Caco-2 (cell line): Measurements from ENCODE around the gene ZC3H18. TPM values are rescaled to one million over a fixed set of nuclear protein-coding genes. Genes with fewer than 3 reads are reported as not detected.

ENCODE experiments used
- BruUV-seq: library from RNA; stranded (reverse); fragments of 400-500 nt; replicated peaks from 2 replicates; lab custom pipeline; 2021; lab: Mats Ljungman, UMichigan
- CTCF ChIA-PET: fragments of 300-600 bp; sonication (Branson Sonifier 250); formaldehyde crosslinking; loops from one replicate; lab custom pipeline; 2022; ENCODE audit warnings: antibody characterized with exemption; lab: Charles Lee
- POLR2A ChIA-PET: fragments of 300-600 bp; sonication (Branson Sonifier 250); formaldehyde crosslinking; loops from one replicate; lab custom pipeline; 2022; ENCODE audit warnings: antibody characterized with exemption; lab: Charles Lee
- DNase-seq, 2 experiments: peaks; one replicate each; pipeline versions ENCODE4 v3.0.0 to v3.0.0-alpha.2; 2020 to 2022
- H3K27me3 ChIP-seq: replicated peaks from 2 replicates; pipeline ENCODE4 v1.6.0; 2011; ENCODE audit warnings: low read length; ENCODE audit not compliant: control insufficient read depth, insufficient read depth
- H3K36me3 ChIP-seq: 2 replicates; pipeline ENCODE4 v1.5.1; 2011; ENCODE audit warnings: low read length; ENCODE audit not compliant: control insufficient read depth, insufficient read depth
- H3K4me1 ChIP-seq: fragments of 250-450 bp; sonication (Bioruptor Pico); 2 replicates; pipeline ENCODE4 v1.5.1; 2020; ENCODE audit warnings: mild to moderate bottlenecking
- H3K4me3 ChIP-seq: 2 replicates; pipeline ENCODE4 v1.5.1; 2011; ENCODE audit warnings: low read depth, mild to moderate bottlenecking, control low read depth, low read length
- H3K9me3 ChIP-seq: fragments of 250-450 bp; sonication (Bioruptor Pico); 2 replicates; pipeline ENCODE4 v1.5.1; 2020; ENCODE audit warnings: mild to moderate bottlenecking, moderate library complexity
- H3K27ac Mint-ChIP-seq: one replicate; pipeline ENCODE4 v1.8.0; 2022; ENCODE audit warnings: mixed read lengths; ENCODE audit not compliant: unreplicated experiment
- H3K27me3 Mint-ChIP-seq: one replicate; pipeline ENCODE4 v1.8.0; 2022; ENCODE audit warnings: mixed read lengths; ENCODE audit not compliant: insufficient read depth, unreplicated experiment
- H3K36me3 Mint-ChIP-seq: one replicate; pipeline ENCODE4 v1.8.0; 2022; ENCODE audit warnings: mild to moderate bottlenecking, mixed read lengths; ENCODE audit not compliant: insufficient read depth, unreplicated experiment
- H3K4me1 Mint-ChIP-seq: one replicate; pipeline ENCODE4 v1.8.0; 2022; ENCODE audit warnings: low read depth, mixed read lengths; ENCODE audit not compliant: unreplicated experiment
- H3K4me3 Mint-ChIP-seq: one replicate; pipeline ENCODE4 v1.8.0; 2022; ENCODE audit warnings: mild to moderate bottlenecking, moderate library complexity, mixed read lengths; ENCODE audit not compliant: unreplicated experiment
- H3K9me3 Mint-ChIP-seq: one replicate; pipeline ENCODE4 v1.8.0; 2022; ENCODE audit warnings: mixed read lengths; ENCODE audit not compliant: unreplicated experiment
- intact Hi-C: fragments of 100-400 bp; cut with micrococcal nuclease; formaldehyde crosslinking; loops from one replicate; pipeline ENCODE4 v1.10.0; 2022; ENCODE audit not compliant: unreplicated experiment
- total RNA-seq: library from RNA; stranded (reverse); gene quantifications from 2 replicates; pipeline ENCODE4 v1.2.3, GENCODE V29; 2022
- TF ChIP-seq, protein P1 (sequence below), 2 experiments: fragments of 200-600 bp in 1 of 2; IDR thresholded peaks; 1 replicate in 1 of 2; 2 replicates in 1 of 2; pipeline versions ENCODE4 v1.5.1 to v1.8.0; 2011 to 2022; ENCODE audit warnings: antibody characterized with exemption in 1 of 2, control low read depth in 1 of 2, inconsistent platforms in 1 of 2, low read depth in 1 of 2, low read length in 1 of 2, mild to moderate bottlenecking in 1 of 2, moderate library complexity in 1 of 2; ENCODE audit not compliant: insufficient read depth in 1 of 2, severe bottlenecking in 1 of 2, unreplicated experiment in 1 of 2

Gene ZC3H18
- total RNA-seq, 1 experiment from 2014 or later: 82.0 TPM

DNA sequence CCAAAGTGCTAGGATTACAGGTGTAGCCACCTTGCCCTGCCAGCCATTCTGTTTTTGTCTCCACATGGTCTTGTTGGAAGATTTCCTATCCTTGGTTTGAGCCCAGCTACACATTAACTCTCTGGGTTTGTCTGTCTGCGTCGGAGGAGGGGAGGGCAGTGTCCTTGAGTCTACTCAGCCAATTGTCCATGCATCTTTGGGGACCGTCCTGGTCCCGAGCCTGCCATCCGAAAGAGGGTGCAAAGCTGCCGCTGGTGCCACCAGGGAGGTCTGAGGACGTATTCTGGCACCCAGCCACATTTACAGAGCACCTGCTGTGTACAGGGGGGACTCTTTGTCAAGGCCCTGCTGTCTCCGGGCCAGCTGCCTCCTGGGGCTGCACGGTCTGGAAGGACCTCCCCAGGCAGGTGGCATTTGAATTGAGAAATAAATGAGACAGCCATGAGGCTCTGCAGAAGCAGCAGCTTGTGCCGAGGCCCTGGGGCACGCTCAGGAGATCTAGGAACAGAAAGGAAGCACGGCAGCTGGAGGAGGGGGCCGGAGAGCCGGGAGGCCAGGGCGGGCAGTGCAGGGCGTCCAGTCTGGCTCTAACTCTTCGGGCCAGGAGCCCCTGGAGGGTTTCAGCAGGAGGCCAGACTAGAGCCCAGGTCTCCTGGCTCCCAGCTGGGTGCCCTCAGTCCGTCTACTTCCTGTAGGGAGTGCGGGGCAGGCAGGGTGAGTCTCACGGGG lies 79.2 kb downstream of the ZC3H18 start:
- Mint-ChIP-seq H3K4me1 (peaks cover 6% of the 10 kb centered on the region), H3K9me3 (no peaks in the 10 kb centered on the region), H3K4me3 (peak overlapping the region; percentile 78), H3K27me3 (no peaks in the 10 kb centered on the region), H3K27ac (peak overlapping the region; percentile 87), H3K36me3 (peaks cover 54% of the 10 kb centered on the region)
- Histone ChIP-seq H3K9me3 (no peaks in the 10 kb centered on the region), H3K36me3 (peaks cover 2% of the 10 kb centered on the region; the same call in 1 of the 2 replicates), H3K4me3 (peak overlapping the region; percentile 96), H3K27me3 (no peaks in the 10 kb centered on the region), H3K4me1 (peaks cover 17% of the 10 kb centered on the region)
- DNase-seq: no peak
- CTCF ChIA-PET: interaction anchor here (1.5 kb wide), 1 partner anchor 16 kb away, joined by 3 read pairs; no protein-coding TSS in a partner anchor
- intact Hi-C loops: no loop called here
- POLR2A ChIA-PET: interaction anchor here (0.6 to 0.9 kb wide), 2 partner anchors 14 to 89 kb away, joined by 4 to 7 read pairs; partner anchors contain the start of gene MVD
- TF ChIP-seq, protein P1, sequence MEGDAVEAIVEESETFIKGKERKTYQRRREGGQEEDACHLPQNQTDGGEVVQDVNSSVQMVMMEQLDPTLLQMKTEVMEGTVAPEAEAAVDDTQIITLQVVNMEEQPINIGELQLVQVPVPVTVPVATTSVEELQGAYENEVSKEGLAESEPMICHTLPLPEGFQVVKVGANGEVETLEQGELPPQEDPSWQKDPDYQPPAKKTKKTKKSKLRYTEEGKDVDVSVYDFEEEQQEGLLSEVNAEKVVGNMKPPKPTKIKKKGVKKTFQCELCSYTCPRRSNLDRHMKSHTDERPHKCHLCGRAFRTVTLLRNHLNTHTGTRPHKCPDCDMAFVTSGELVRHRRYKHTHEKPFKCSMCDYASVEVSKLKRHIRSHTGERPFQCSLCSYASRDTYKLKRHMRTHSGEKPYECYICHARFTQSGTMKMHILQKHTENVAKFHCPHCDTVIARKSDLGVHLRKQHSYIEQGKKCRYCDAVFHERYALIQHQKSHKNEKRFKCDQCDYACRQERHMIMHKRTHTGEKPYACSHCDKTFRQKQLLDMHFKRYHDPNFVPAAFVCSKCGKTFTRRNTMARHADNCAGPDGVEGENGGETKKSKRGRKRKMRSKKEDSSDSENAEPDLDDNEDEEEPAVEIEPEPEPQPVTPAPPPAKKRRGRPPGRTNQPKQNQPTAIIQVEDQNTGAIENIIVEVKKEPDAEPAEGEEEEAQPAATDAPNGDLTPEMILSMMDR (IDR thresholded peaks at IDR 0.05; ENCODE audit: insufficient read depth in 1 of 2, low read depth in 1 of 2, low read length in 1 of 2, severe bottlenecking in 1 of 2, unreplicated experiment in 1 of 2): no peak
- no TSS peak for BruUV-seq

DNA sequence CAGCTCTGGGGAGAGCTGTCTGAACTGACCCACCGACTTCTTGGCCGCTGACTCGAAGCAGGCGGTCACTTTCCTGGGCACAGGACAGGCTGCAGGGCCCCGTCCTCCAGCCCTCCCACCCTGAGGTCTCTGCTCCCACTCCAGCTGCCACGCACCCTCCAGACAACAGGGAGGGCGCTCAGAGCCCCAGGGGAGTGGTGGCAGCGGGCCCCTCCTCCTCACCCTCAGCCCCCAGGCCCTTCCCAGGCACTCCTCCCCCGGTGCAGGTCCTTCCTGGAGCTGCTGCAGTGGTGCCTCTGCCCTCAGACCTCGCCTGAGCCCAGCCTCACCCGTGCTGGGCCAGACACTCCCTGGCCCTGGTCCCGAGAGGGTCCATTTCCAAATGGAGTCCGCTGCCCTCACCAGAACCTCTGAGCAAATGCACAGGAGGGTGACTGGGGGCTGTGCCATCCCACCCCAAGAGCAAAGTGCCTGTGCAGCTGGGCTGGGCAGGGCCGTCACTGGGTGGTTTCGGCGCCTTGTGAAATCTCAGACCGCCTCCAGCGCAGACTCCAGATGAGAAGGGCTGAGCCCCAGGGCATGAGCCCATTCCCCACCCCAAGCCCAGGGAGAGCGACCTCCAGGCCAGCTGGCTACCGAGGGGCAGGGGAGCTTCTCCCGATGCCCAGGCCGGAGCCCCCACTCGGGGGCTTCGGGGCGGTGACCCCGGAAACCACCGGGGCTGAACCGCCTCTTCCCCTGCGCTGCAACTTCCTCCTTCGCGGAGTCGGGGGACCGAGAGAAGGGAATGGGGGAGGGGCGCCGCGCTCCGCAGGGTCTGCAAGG lies 79.9 kb downstream of the ZC3H18 start:
- TF ChIP-seq, protein P1 (IDR thresholded peaks at IDR 0.05; ENCODE audit: insufficient read depth in 1 of 2, low read depth in 1 of 2, low read length in 1 of 2, severe bottlenecking in 1 of 2, unreplicated experiment in 1 of 2): no peak
- intact Hi-C loops: no loop called here
- H3K4me1 Mint-ChIP-seq: peaks cover 6% of the 10 kb centered on the region
- peak overlapping the region; percentile 87 for H3K27ac Mint-ChIP-seq
- no peaks in the 10 kb centered on the region for H3K9me3 ChIP-seq
- H3K4me3 ChIP-seq: peak overlapping the region; percentile 96
- DNase-seq: peak in 1 of 2 experiments; percentile 57
- peaks cover 56% of the 10 kb centered on the region for H3K36me3 Mint-ChIP-seq
- H3K4me1 ChIP-seq: peaks cover 17% of the 10 kb centered on the region
- ChIA-PET CTCF (no interaction called here), POLR2A (interaction anchor here (0.6 to 0.9 kb wide), 2 partner anchors 13 to 89 kb away, joined by 4 to 7 read pairs; partner anchors contain the start of gene MVD)
- H3K4me3 Mint-ChIP-seq: peak overlapping the region; percentile 78
- H3K36me3 ChIP-seq: peaks cover 5% of the 10 kb centered on the region; the same call in 1 of the 2 replicates
- no peaks in the 10 kb centered on the region for H3K27me3 Mint-ChIP-seq
- no peaks in the 10 kb centered on the region for H3K27me3 ChIP-seq
- no peaks in the 10 kb centered on the region for H3K9me3 Mint-ChIP-seq
- TSS peak; percentile 14 for BruUV-seq

DNA sequence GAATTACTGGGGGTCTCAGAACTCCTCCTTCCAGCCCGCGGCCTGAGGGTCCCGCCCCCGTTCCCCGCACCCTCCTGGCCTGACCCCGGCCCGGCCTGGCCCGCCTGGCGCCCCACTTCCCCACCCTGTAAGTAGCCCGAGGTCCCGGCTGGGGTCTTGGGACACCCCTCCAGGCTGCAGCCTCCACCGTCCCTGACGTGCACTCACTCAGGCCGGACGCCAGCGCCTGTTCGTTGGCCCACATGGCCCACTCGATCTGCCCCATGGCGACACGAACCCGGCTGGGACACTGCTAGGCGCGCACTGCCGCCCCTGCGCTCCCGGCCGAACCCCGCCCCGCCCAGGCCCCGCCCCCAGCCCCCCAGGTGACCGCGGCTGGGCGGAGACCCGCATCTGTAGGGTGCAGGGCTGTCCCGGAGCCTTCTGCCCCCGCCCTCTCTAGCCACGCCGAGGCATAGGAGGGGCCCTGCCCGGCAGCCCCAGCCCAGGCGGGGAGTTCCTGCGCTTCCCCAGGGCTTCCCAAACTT lies 80.6 kb downstream of the ZC3H18 start, which contains the start of gene CYBA:
Gene CYBA, minus strand, starts transcription at position 305 of the 527 bp plus-strand sequence. Its CDS starts 40 bp downstream, at position 265.
- H3K4me3 Mint-ChIP-seq: peak within 1 kb of the TSS; percentile 78
- ChIA-PET CTCF (interaction anchor here (0.6 kb wide), 1 partner anchor 37 kb away, joined by 3 read pairs; no protein-coding TSS in a partner anchor), POLR2A (no interaction called here)
- peaks cover 58% of the 10 kb centered on the region for H3K36me3 Mint-ChIP-seq
- H3K36me3 ChIP-seq: peaks cover 5% of the 10 kb centered on the region; the same call in 1 of the 2 replicates
- intact Hi-C loops: loop anchor here (1.0 kb wide), 1 partner anchor 11 kb away; no protein-coding TSS in a partner anchor
- H3K4me3 ChIP-seq: peak within 1 kb of the TSS; percentile 96
- TF ChIP-seq, protein P1 (IDR thresholded peaks at IDR 0.05; ENCODE audit: insufficient read depth in 1 of 2, low read depth in 1 of 2, low read length in 1 of 2, severe bottlenecking in 1 of 2, unreplicated experiment in 1 of 2): no peak
- DNase-seq: peak; percentile 88 to 90
- no peaks in the 10 kb centered on the region for H3K27me3 Mint-ChIP-seq
- no peaks in the 10 kb centered on the region for H3K9me3 ChIP-seq
- peak within 1 kb of the TSS; percentile 87 for H3K27ac Mint-ChIP-seq
- BruUV-seq: no TSS peak
- H3K4me1 Mint-ChIP-seq: peaks cover 6% of the 10 kb centered on the region
- H3K27me3 ChIP-seq: no peaks in the 10 kb centered on the region
- peaks cover 17% of the 10 kb centered on the region for H3K4me1 ChIP-seq
- H3K9me3 Mint-ChIP-seq: no peaks in the 10 kb centered on the region
